HL-60 (cell line): Measurements from ENCODE around the gene NPPC.

Source experiments
- DNase-seq, 2 experiments: peaks; one replicate each; pipeline ENCODE4 v3.0.0-alpha.2; 2010 to 2020; ENCODE audit warnings: low read depth in 1 of 2, low spot score in 1 of 2
- H3K27ac ChIP-seq: fragments of 250-450 bp; sonication (Bioruptor Pico); replicated peaks from 2 replicates; pipeline ENCODE4 v1.5.1; 2020; ENCODE audit warnings: mild to moderate bottlenecking, moderate library complexity
- H3K27me3 ChIP-seq: fragments of 250-450 bp; sonication (Bioruptor Pico); 2 replicates; pipeline ENCODE4 v1.5.1; 2021; ENCODE audit warnings: mild to moderate bottlenecking, moderate library complexity; ENCODE audit not compliant: insufficient read depth, poor library complexity, severe bottlenecking
- H3K4me3 ChIP-seq: replicated peaks from 2 replicates; pipeline ENCODE4 v1.5.1; 2011; ENCODE audit warnings: mild to moderate bottlenecking, control low read depth, low read length; ENCODE audit not compliant: insufficient read depth
- CTCF ChIP-seq: IDR thresholded peaks from one replicate; pipeline ENCODE4 v1.5.1; 2011; ENCODE audit warnings: low read length, control low read depth, inconsistent platforms; ENCODE audit not compliant: insufficient read depth
- GABPA ChIP-seq: IDR thresholded peaks from 2 replicates; pipeline ENCODE4 v1.6.1; 2012; ENCODE audit warnings: low read depth
- POLR2AphosphoS5 ChIP-seq: IDR thresholded peaks from 2 replicates; pipeline ENCODE4 v1.6.1; 2012; ENCODE audit warnings: low read depth
- SPI1 ChIP-seq: IDR thresholded peaks from 2 replicates; pipeline ENCODE4 v1.6.1; 2012; ENCODE audit warnings: low read depth, mild to moderate bottlenecking, borderline replicate concordance
- TF ChIP-seq, protein P1 (sequence below): IDR thresholded peaks from 2 replicates; pipeline ENCODE4 v1.6.1; 2012; ENCODE audit warnings: low read depth; ENCODE audit not compliant: insufficient replicate concordance

The NPPC gene

DNA sequence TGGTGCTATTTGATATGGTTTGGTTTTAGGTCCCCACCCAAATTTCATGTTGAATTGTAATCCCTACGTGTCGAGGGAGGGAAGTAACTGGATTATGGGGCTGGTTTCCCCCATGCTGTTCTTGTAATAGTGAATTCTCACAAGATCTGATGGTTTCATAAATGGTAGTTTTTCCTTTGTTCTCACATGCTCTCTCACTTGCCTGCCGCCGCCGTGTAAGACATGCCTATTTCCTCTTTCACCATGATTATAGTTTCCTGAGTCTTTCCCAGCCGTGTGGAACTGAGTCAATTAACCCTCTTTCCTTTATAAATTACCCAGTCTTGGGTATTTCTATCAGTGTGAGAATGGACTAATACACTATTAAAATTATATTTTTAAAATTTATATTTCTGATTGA, 42.6 kb upstream of the NPPC start:
- Histone ChIP-seq H3K27me3 (no peaks in the 10 kb centered on the region), H3K27ac (no peak overlapping the region), H3K4me3 (no peak overlapping the region)
- no peak for TF ChIP-seq POLR2AphosphoS5
- TF ChIP-seq SPI1 = no peak
- no peak for TF ChIP-seq CTCF
- no peak for TF ChIP-seq GABPA
- no peak for DNase-seq

GRCh38 chr2:231966886-231967285, 40.7 kb upstream of the NPPC start:
- no peak for DNase-seq
- H3K27ac ChIP-seq = no peak overlapping the region
- no peak overlapping the region for H3K4me3 ChIP-seq
- no peaks in the 10 kb centered on the region for H3K27me3 ChIP-seq
- TF ChIP-seq SPI1 = no peak
- TF ChIP-seq, protein P1, sequence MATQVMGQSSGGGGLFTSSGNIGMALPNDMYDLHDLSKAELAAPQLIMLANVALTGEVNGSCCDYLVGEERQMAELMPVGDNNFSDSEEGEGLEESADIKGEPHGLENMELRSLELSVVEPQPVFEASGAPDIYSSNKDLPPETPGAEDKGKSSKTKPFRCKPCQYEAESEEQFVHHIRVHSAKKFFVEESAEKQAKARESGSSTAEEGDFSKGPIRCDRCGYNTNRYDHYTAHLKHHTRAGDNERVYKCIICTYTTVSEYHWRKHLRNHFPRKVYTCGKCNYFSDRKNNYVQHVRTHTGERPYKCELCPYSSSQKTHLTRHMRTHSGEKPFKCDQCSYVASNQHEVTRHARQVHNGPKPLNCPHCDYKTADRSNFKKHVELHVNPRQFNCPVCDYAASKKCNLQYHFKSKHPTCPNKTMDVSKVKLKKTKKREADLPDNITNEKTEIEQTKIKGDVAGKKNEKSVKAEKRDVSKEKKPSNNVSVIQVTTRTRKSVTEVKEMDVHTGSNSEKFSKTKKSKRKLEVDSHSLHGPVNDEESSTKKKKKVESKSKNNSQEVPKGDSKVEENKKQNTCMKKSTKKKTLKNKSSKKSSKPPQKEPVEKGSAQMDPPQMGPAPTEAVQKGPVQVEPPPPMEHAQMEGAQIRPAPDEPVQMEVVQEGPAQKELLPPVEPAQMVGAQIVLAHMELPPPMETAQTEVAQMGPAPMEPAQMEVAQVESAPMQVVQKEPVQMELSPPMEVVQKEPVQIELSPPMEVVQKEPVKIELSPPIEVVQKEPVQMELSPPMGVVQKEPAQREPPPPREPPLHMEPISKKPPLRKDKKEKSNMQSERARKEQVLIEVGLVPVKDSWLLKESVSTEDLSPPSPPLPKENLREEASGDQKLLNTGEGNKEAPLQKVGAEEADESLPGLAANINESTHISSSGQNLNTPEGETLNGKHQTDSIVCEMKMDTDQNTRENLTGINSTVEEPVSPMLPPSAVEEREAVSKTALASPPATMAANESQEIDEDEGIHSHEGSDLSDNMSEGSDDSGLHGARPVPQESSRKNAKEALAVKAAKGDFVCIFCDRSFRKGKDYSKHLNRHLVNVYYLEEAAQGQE = no peak
- no peak for TF ChIP-seq POLR2AphosphoS5
- TF ChIP-seq CTCF = no peak
- no peak for TF ChIP-seq GABPA

- TF ChIP-seq SPI1 = no peak
- TF ChIP-seq POLR2AphosphoS5 = no peak
- TF ChIP-seq CTCF = no peak
- TF ChIP-seq, protein P1 = no peak
- TF ChIP-seq GABPA = no peak
- DNase-seq = no peak
- H3K27me3 ChIP-seq = no peaks in the 10 kb centered on the region
- no peak overlapping the region for H3K4me3 ChIP-seq
- peak overlapping the region; percentile 10; the same call in 1 of the 2 replicates for H3K27ac ChIP-seq
Measured at GRCh38 chr2:231965102-231965501, 38.9 kb upstream of the NPPC start.

- no peak for TF ChIP-seq CTCF
- TF ChIP-seq, protein P1 = peak; percentile 36
- peak; percentile 88 for TF ChIP-seq GABPA
- no peak for TF ChIP-seq SPI1
- peak; percentile 91 for TF ChIP-seq POLR2AphosphoS5
- H3K4me3 ChIP-seq = peak within 1 kb of the TSS; percentile 99
- peak; percentile 63 to 80 for DNase-seq
- no peaks in the 10 kb centered on the region for H3K27me3 ChIP-seq
- H3K27ac ChIP-seq = peak within 1 kb of the TSS; percentile 87
Measured at GRCh38 chr2:231961349-231962166, 35.4 kb upstream of the NPPC start, which contains the start of gene DIS3L2. DIS3L2 (plus strand) TSS chr2:231961713; CDS start chr2:232014928, 53,215 bp downstream.
